ENCODE measurements around the gene TRABD2A. TPM values are rescaled to one million over a fixed set of nuclear protein-coding genes. Genes with fewer than 3 reads are reported as not detected.

Gene TRABD2A
- total RNA-seq, 2 donors from 2014 or later: 0.52 to 5.3 TPM

GRCh38 chr2:84899304-84900204 lies 18.7 kb upstream of the TRABD2A start:
- Histone ChIP-seq H3K27ac (peak overlapping the region; percentile 41 to 69 (median 53)), H3K4me1 (peaks cover 29% of the 10 kb centered on the region), H3K9me3 (no peaks in the 10 kb centered on the region), H3K27me3 (no peaks in the 10 kb centered on the region), H3K4me3 (no peak overlapping the region), H3K36me3 (replicated peaks in 1 of 2; ENCODE audit: insufficient read depth in 1 of 2, low read depth in 2 of 2) (no peaks in the 10 kb centered on the region)
- 46 to 47% methylated on average over 8 of the region's 8 CpGs for WGBS, 2 donors
- intact Hi-C loops (cut with DNase I): no loop called here
- TF ChIP-seq CTCF (IDR thresholded peaks at IDR 0.05) (no peak), POLR2A (IDR thresholded peaks at IDR 0.05) (no peak)
- DNase-seq: peak; percentile 46 to 74 (median 65)
- ATAC-seq: peak; percentile 81

- peaks cover 22% of the 10 kb centered on the region for H3K4me1 ChIP-seq
- H3K36me3 ChIP-seq (replicated peaks in 1 of 2; ENCODE audit: insufficient read depth in 1 of 2, low read depth in 2 of 2): no peaks in the 10 kb centered on the region
- H3K9me3 ChIP-seq: no peaks in the 10 kb centered on the region
- intact Hi-C loops (cut with DNase I): no loop called here
- 67 to 70% methylated on average over 1 of the region's 1 CpG for WGBS, 2 donors
- H3K27me3 ChIP-seq: no peaks in the 10 kb centered on the region
- DNase-seq: no peak
- no peak for ATAC-seq
- H3K4me3 ChIP-seq: no peak overlapping the region
- TF ChIP-seq CTCF (IDR thresholded peaks at IDR 0.05): no peak
- no peak for TF ChIP-seq POLR2A (IDR thresholded peaks at IDR 0.05)
- no peak overlapping the region for H3K27ac ChIP-seq
Observed at GRCh38 chr2:84897773-84898172, 16.9 kb upstream of the TRABD2A start.

- DNase-seq: no peak
- Histone ChIP-seq H3K9me3 (no peaks in the 10 kb centered on the region), H3K27ac (no peak overlapping the region), H3K4me1 (peaks cover 22% of the 10 kb centered on the region), H3K36me3 (replicated peaks in 1 of 2; ENCODE audit: insufficient read depth in 1 of 2, low read depth in 2 of 2) (no peaks in the 10 kb centered on the region), H3K4me3 (no peak overlapping the region), H3K27me3 (no peaks in the 10 kb centered on the region)
- no peak for ATAC-seq
- intact Hi-C loops (cut with DNase I): no loop called here
- no peak for TF ChIP-seq POLR2A (IDR thresholded peaks at IDR 0.05)
- no peak for TF ChIP-seq CTCF (IDR thresholded peaks at IDR 0.05)
- WGBS, 2 donors: 87 to 98% methylated on average over 2 of the region's 2 CpGs
Observed at GRCh38 chr2:84896567-84896966, 15.7 kb upstream of the TRABD2A start.

GRCh38 chr2:84894758-84895520 lies 14.1 kb upstream of the TRABD2A start:
- Histone ChIP-seq H3K4me1 (peaks cover 19% of the 10 kb centered on the region), H3K36me3 (replicated peaks in 1 of 2; ENCODE audit: insufficient read depth in 1 of 2, low read depth in 2 of 2) (no peaks in the 10 kb centered on the region), H3K27ac (no peak overlapping the region), H3K9me3 (no peaks in the 10 kb centered on the region), H3K4me3 (no peak overlapping the region), H3K27me3 (no peaks in the 10 kb centered on the region)
- intact Hi-C loops (cut with DNase I): no loop called here
- DNase-seq (no peak), ATAC-seq (no peak)
- 60 to 72% methylated on average over 7 of the region's 7 CpGs for WGBS, 2 donors
- TF ChIP-seq CTCF (IDR thresholded peaks at IDR 0.05) (no peak), POLR2A (IDR thresholded peaks at IDR 0.05) (no peak)

Measured in body of pancreas (tissue), 4 donors.